Subcutaneous adipose tissue (tissue), 4 donors: ENCODE results near the gene SPTLC2. TPM values are rescaled to one million over a fixed set of nuclear protein-coding genes. Genes with fewer than 3 reads are reported as not detected.

Experiments used
- CTCF ChIP-seq: fragments of 450-650 bp; IDR thresholded peaks from one replicate; pipeline ENCODE4 v1.5.1; 2016; ENCODE audit warnings: low read depth, mild to moderate bottlenecking, control low read depth, antibody characterized with exemption, moderate library complexity
- total RNA-seq, 4 donors: library from RNA; depleted of rRNA; stranded (reverse); fragments of >200 nt; gene quantifications; one replicate each; pipeline ENCODE4 v1.1.0, GENCODE V29; 2016

SPTLC2 gene
- total RNA-seq, 4 donors from 2014 or later, result 48.1 to 61.8 (median 56.3) TPM

- TF ChIP-seq CTCF, result no peak
Measured at GRCh38 chr14:77482422-77482821, 134.0 kb downstream of the SPTLC2 start.

GRCh38 chr14:77478796-77479195, 137.6 kb downstream of the SPTLC2 start:
- TF ChIP-seq CTCF, result no peak

- no peak for TF ChIP-seq CTCF
Measured at GRCh38 chr14:77478029-77478428, 138.4 kb downstream of the SPTLC2 start.

- no peak for TF ChIP-seq CTCF
Measured at GRCh38 chr14:77475432-77476115, 140.9 kb downstream of the SPTLC2 start.

- TF ChIP-seq CTCF, result no peak
Measured at GRCh38 chr14:77474479-77475177, 141.8 kb downstream of the SPTLC2 start.

GRCh38 chr14:77473921-77474320, 142.5 kb downstream of the SPTLC2 start:
- TF ChIP-seq CTCF, result no peak

GRCh38 chr14:77470224-77470870, 146.1 kb downstream of the SPTLC2 start:
- TF ChIP-seq CTCF, result no peak
